GM12891 (cell line): ENCODE measurements around the gene CNTROB.

Source experiments
- PAX5 ChIP-seq: IDR thresholded peaks from 2 replicates; pipeline ENCODE4 v1.6.1; 2011; ENCODE audit warnings: low read length, moderate library complexity, mild to moderate bottlenecking; ENCODE audit not compliant: insufficient read depth, severe bottlenecking
- POLR2A ChIP-seq: IDR thresholded peaks from 2 replicates; pipeline ENCODE4 v1.6.1; 2011; ENCODE audit warnings: low read depth, low read length, control low read depth
- POLR2AphosphoS5 ChIP-seq: IDR thresholded peaks from 2 replicates; pipeline ENCODE4 v1.6.1; 2011; ENCODE audit warnings: low read depth, low read length, control low read depth
- POU2F2 ChIP-seq: IDR thresholded peaks from 2 replicates; pipeline ENCODE4 v1.6.1; 2011; ENCODE audit warnings: low read depth, mild to moderate bottlenecking, control low read depth, low read length, moderate library complexity
- SPI1 ChIP-seq: IDR thresholded peaks from 2 replicates; pipeline ENCODE4 v1.6.1; 2011; ENCODE audit warnings: low read depth, low read length, control low read depth
- TAF1 ChIP-seq: IDR thresholded peaks from 2 replicates; pipeline ENCODE4 v1.6.1; 2011; ENCODE audit warnings: low read depth, low read length, control low read depth

DNA sequence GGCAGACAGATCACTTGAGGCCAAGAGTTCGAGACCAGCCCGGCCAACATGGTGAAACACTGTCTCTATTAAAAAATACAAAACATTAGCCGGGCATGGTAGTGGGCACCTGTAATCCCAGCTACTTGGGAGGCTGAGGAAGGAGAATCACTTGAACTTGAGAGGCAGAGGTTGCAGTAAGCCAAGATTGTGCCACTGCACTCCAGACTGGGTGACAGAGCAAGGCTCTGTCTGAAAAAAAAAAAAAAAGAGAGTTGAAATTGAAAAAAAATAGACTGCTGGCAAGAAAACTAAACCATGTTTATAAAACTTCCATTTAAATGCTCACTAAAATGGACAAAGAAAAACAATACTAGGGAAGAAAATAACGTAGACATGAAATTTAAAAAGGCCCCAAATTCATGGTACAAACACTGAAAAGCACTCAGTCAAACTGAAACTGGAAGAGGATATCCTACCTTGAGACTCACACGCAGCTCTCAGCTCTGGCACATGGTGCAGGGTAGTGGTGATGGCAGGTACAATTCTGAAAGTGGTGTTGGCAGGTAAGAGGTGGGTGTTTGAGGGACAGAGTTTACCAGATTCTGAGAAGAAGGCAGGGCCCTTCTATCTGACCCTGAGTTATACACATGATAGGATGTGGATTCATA, 19.3 kb downstream of the CNTROB start:
- TF ChIP-seq POLR2A (0 out of 2 replicates have a peak, but pooled peaks have one; percentile 49), POLR2AphosphoS5 (no peak), SPI1 (no peak; the same call in 1 of the 2 replicates), TAF1 (no peak), POU2F2 (no peak), PAX5 (no peak)
